Activated CD8-positive, alpha-beta T cell treated with anti-CD3 and anti-CD28 coated beads, Interleukin-2, amount 10 ng/mL, durations not matched to agents 7 days and 5 days (primary cell): ENCODE measurements around the gene ALDH1A3. TPM values are rescaled to one million over a fixed set of nuclear protein-coding genes. Genes with fewer than 3 reads are reported as not detected.

ENCODE experiments used
- ATAC-seq: fragments of 150-1000 bp; cut with Tn5 transposase; one replicate; pipeline ENCODE4 v1.10.0; 2021; ENCODE audit warnings: moderate library complexity
- CTCF ChIA-PET: fragments of 350-600 bp; sonication (Branson Sonifier 250); formaldehyde crosslinking; loops from one replicate; lab custom pipeline; 2021; ENCODE audit warnings: antibody characterized with exemption; lab: Charles Lee
- POLR2A ChIA-PET: fragments of 350-600 bp; sonication (Branson Sonifier 250); formaldehyde crosslinking; loops from one replicate; lab custom pipeline; 2021; ENCODE audit warnings: antibody characterized with exemption; lab: Charles Lee
- DNase-seq: peaks from one replicate; pipeline ENCODE4 v3.0.0-alpha.2; 2020
- H3K27ac Mint-ChIP-seq: one replicate; pipeline ENCODE4 v1.8.0; 2021; ENCODE audit warnings: mild to moderate bottlenecking, mixed read lengths
- H3K27me3 Mint-ChIP-seq: one replicate; pipeline ENCODE4 v1.8.0; 2021; ENCODE audit warnings: low read depth, mixed read lengths
- H3K36me3 Mint-ChIP-seq: one replicate; pipeline ENCODE4 v1.8.0; 2021; ENCODE audit warnings: low read depth, mixed read lengths
- H3K4me1 Mint-ChIP-seq: one replicate; pipeline ENCODE4 v1.8.0; 2021; ENCODE audit warnings: low read depth, mixed read lengths
- H3K4me3 Mint-ChIP-seq: one replicate; pipeline ENCODE4 v1.8.0; 2021; ENCODE audit warnings: mild to moderate bottlenecking, mixed read lengths
- H3K9me3 Mint-ChIP-seq: one replicate; pipeline ENCODE4 v1.8.0; 2022; ENCODE audit warnings: mixed read lengths; ENCODE audit not compliant: insufficient read depth
- total RNA-seq, 2 experiments: library from RNA; stranded (reverse); gene quantifications; one replicate each; pipeline ENCODE4 v1.2.3, GENCODE V29; 2021

ALDH1A3 gene
- total RNA-seq, 2 experiments from 2014 or later: not detected

- Mint-ChIP-seq H3K4me3 (no peak overlapping the region), H3K36me3 (no peaks in the 10 kb centered on the region), H3K4me1 (no peaks in the 10 kb centered on the region), H3K27ac (no peak overlapping the region), H3K9me3 (no peaks in the 10 kb centered on the region), H3K27me3 (peaks cover 4% of the 10 kb centered on the region)
- POLR2A ChIA-PET: no interaction called here
- ATAC-seq (no peak), DNase-seq (no peak)
- CTCF ChIA-PET: no interaction called here
These were observed 60.2 kb downstream of the ALDH1A3 start for GRCh38 chr15:100939791-100940190.

DNA sequence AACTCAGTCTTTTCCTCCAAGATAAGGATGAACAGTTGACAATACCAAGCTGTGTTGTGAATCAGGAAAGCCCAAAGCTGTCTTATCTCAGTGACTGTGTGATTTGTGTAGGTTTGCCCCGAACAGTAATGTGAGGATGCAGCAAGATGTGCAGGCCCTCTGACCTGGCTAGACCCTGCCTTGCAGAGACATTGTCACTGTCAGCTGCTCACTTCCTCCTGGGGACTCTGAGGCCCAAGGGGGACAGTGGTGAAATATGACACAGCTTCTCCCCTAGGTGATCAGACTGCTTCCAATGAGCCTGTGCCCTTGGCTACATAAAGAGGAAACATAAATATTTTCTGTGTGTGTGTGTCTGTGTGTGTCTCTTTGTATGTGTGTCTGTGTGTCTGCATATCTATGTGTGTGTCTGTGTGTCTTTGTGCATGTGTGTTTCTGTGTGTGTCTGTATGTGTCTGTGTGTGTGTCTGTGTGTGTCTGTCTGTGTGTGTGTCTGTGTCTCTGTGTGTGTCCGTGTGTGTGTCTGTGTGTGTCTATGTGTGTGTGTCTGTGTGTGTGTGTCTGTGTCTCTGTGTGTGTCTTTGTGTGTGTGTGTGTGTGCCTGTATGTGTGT is 61.2 kb downstream of the ALDH1A3 start:
- H3K4me1 Mint-ChIP-seq: no peaks in the 10 kb centered on the region
- ATAC-seq (no peak), DNase-seq (no peak)
- H3K27ac Mint-ChIP-seq: no peak overlapping the region
- no peaks in the 10 kb centered on the region for H3K36me3 Mint-ChIP-seq
- ChIA-PET CTCF (no interaction called here), POLR2A (no interaction called here)
- H3K9me3 Mint-ChIP-seq: no peaks in the 10 kb centered on the region
- no peak overlapping the region for H3K4me3 Mint-ChIP-seq
- peaks cover 4% of the 10 kb centered on the region for H3K27me3 Mint-ChIP-seq

DNA sequence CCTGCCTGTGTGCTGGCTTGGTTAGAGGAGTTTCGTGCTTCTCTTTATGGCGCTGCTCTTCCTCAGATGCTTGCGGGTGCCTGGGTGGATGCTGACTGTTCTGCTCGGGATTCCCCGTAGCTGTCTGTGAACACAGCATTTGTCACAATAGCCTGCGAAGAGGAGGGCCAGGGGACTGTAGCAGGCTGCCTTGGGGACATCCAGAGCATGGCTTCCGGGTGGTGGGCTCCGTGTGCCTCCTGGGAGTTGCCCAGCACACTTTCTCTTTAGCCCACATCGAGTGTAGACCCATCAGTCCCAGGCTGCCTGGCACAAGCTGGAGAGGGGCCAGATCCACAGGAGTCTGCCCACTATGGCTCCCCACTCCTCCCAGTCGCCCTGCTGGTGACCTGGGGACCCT is 61.9 kb downstream of the ALDH1A3 start:
- POLR2A ChIA-PET: no interaction called here
- Mint-ChIP-seq H3K9me3 (no peaks in the 10 kb centered on the region), H3K27ac (no peak overlapping the region), H3K4me1 (no peaks in the 10 kb centered on the region), H3K36me3 (no peaks in the 10 kb centered on the region), H3K27me3 (peaks cover 2% of the 10 kb centered on the region), H3K4me3 (no peak overlapping the region)
- no peak for DNase-seq
- CTCF ChIA-PET: no interaction called here
- no peak for ATAC-seq

DNA sequence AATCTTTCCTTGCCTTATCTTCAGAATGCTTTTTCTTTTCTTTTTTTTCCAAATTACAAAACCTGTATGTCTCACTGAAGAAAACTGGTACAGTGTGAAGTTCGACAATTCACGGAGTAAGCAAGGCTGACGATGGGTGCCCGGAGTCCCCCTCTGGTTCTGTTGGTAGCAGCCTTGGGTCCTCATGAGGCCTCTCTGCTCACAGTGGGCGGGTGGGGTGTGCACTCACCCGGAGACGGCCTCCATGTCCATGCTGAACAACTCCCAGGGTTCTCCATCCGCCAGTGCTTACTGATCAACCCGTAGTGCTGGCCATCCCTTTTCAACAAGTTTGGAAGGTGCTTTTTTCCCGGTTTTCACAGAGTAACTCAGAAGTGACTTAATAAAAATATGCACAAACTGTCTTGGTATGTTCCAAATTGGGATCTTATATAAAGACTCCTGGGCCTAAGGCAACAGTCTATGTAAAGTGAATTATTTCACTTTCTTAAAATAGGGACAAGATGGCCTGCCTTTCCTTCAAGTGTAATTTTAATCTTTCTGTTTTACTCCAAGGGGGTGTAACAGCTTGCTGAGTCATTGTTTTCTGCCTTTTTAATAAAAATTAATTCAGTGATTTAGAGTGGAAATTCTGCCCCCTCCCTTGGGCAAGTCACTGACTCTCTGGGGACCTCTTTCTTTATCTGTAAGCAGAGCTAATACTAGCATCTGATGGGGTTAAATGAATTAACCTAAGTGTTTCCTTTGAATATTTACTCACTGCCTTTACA is 63.2 kb downstream of the ALDH1A3 start:
- H3K4me3 Mint-ChIP-seq: no peak overlapping the region
- no peaks in the 10 kb centered on the region for H3K36me3 Mint-ChIP-seq
- peaks cover 2% of the 10 kb centered on the region for H3K27me3 Mint-ChIP-seq
- H3K9me3 Mint-ChIP-seq: no peaks in the 10 kb centered on the region
- ChIA-PET POLR2A (no interaction called here), CTCF (interaction anchor here (0.6 to 1.5 kb wide), 3 partner anchors 65 to 573 kb away, joined by 3 to 4 read pairs (median 4); no protein-coding TSS in a partner anchor)
- ATAC-seq: no peak
- no peak overlapping the region for H3K27ac Mint-ChIP-seq
- no peaks in the 10 kb centered on the region for H3K4me1 Mint-ChIP-seq
- DNase-seq: no peak

- ChIA-PET CTCF (interaction anchor here (1.4 to 1.5 kb wide), 2 partner anchors 63 to 71 kb away, joined by 4 read pairs; no protein-coding TSS in a partner anchor), POLR2A (no interaction called here)
- H3K27me3 Mint-ChIP-seq: peaks cover 7% of the 10 kb centered on the region
- DNase-seq (no peak), ATAC-seq (no peak)
- H3K36me3 Mint-ChIP-seq: no peaks in the 10 kb centered on the region
- no peak overlapping the region for H3K27ac Mint-ChIP-seq
- H3K9me3 Mint-ChIP-seq: no peaks in the 10 kb centered on the region
- no peak overlapping the region for H3K4me3 Mint-ChIP-seq
- H3K4me1 Mint-ChIP-seq: no peaks in the 10 kb centered on the region
These were observed 64.7 kb downstream of the ALDH1A3 start for GRCh38 chr15:100944244-100944895.

- Mint-ChIP-seq H3K4me1 (no peaks in the 10 kb centered on the region), H3K36me3 (no peaks in the 10 kb centered on the region), H3K27me3 (peaks cover 11% of the 10 kb centered on the region), H3K27ac (no peak overlapping the region), H3K4me3 (no peak overlapping the region), H3K9me3 (no peaks in the 10 kb centered on the region)
- ATAC-seq (no peak), DNase-seq (no peak)
- CTCF ChIA-PET: no interaction called here
- POLR2A ChIA-PET: no interaction called here
These were observed 65.4 kb downstream of the ALDH1A3 start for GRCh38 chr15:100944986-100945385.

DNA sequence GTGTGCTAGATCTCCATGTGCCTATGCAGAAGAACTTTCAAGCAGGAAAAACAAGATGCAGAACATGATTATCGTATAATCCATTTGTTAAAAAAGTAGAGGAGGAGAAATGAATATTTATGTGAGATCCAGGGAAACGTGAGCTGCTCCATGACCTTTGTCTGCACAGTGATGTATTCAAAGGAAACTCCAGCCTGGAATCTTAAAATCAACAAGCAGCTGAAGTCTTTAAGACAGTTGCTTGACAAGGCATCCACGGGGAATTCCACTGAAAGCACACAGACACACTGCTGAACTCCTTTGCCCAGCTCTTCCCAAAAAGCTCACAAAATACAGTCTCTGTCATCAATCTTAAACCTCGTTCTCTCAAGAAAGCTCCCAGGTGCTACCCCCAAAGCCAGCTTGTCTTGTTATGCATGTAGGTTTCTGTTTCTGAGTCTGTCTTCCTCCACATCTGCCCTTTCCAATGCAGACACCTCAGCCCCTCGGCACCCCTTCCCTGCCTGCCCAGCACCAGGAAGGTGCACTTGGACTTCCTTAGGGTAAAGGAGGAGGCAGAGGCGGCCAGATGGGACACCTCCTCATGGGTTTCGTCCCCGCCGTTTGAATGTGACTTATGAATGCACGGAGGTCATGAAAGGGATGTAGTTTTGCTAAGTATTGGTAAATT is 68.3 kb downstream of the ALDH1A3 start:
- Mint-ChIP-seq H3K4me1 (no peaks in the 10 kb centered on the region), H3K27ac (no peak overlapping the region), H3K4me3 (no peak overlapping the region), H3K9me3 (no peaks in the 10 kb centered on the region), H3K36me3 (no peaks in the 10 kb centered on the region), H3K27me3 (peaks cover 13% of the 10 kb centered on the region)
- CTCF ChIA-PET: interaction anchor here (1.0 kb wide), 1 partner anchor 59 kb away, joined by 3 read pairs; no protein-coding TSS in a partner anchor
- POLR2A ChIA-PET: no interaction called here
- DNase-seq (no peak), ATAC-seq (no peak)

DNA sequence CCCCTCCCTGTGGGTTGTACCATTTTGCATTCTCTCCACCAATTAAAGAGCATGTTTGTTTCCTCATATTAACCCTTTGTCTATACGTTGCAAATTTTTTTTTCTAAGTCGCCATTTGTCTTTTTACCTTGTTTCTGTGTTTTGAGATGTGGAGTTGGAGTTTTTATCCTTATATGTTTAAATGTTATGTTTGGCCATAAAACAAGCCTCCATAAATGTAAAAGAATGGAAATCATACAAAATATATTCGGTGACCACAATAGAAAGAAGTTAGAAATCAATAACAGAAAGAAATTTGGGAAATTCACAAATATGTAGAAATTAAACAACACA is 68.8 kb downstream of the ALDH1A3 start:
- Mint-ChIP-seq H3K4me1 (no peaks in the 10 kb centered on the region), H3K27ac (no peak overlapping the region), H3K4me3 (no peak overlapping the region), H3K9me3 (no peaks in the 10 kb centered on the region), H3K27me3 (peaks cover 13% of the 10 kb centered on the region), H3K36me3 (no peaks in the 10 kb centered on the region)
- POLR2A ChIA-PET: no interaction called here
- ATAC-seq: no peak
- CTCF ChIA-PET: no interaction called here
- DNase-seq: no peak

GRCh38 chr15:100949691-100950090 is 70.1 kb downstream of the ALDH1A3 start:
- no peak for DNase-seq
- H3K4me1 Mint-ChIP-seq: no peaks in the 10 kb centered on the region

DNA sequence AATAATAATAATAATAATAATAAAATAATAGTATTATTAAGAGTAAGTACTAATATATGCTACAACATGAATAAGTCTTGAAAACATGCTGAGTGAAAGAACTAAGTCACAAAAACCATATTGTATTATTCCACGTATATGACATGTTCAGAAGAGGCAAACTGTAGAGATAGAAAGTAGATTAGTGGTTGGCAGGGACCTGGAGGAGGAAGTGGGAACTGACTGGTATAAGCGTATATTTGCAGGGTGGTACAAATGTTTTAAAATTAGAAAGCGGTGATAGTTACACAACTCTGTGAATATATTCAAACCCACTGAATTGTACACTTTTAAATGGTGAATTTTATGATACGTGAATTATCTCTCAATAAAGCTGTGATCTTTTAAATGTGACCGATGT is 72.3 kb downstream of the ALDH1A3 start:
- Mint-ChIP-seq H3K9me3 (no peaks in the 10 kb centered on the region), H3K4me1 (no peaks in the 10 kb centered on the region), H3K27me3 (peaks cover 23% of the 10 kb centered on the region), H3K36me3 (no peaks in the 10 kb centered on the region), H3K4me3 (no peak overlapping the region), H3K27ac (no peak overlapping the region)
- ATAC-seq (no peak), DNase-seq (no peak)
- ChIA-PET CTCF (no interaction called here), POLR2A (no interaction called here)

More at GRCh38 chr15:100949691-100950090, 70.1 kb downstream of the ALDH1A3 start:
- POLR2A ChIA-PET: no interaction called here
- peaks cover 13% of the 10 kb centered on the region for H3K27me3 Mint-ChIP-seq
- H3K36me3 Mint-ChIP-seq: no peaks in the 10 kb centered on the region
- no peak for ATAC-seq
- H3K27ac Mint-ChIP-seq: no peak overlapping the region
- H3K9me3 Mint-ChIP-seq: no peaks in the 10 kb centered on the region
- CTCF ChIA-PET: interaction anchor here (1.2 kb wide), 1 partner anchor 57 kb away, joined by 4 read pairs; no protein-coding TSS in a partner anchor
- no peak overlapping the region for H3K4me3 Mint-ChIP-seq

DNA sequence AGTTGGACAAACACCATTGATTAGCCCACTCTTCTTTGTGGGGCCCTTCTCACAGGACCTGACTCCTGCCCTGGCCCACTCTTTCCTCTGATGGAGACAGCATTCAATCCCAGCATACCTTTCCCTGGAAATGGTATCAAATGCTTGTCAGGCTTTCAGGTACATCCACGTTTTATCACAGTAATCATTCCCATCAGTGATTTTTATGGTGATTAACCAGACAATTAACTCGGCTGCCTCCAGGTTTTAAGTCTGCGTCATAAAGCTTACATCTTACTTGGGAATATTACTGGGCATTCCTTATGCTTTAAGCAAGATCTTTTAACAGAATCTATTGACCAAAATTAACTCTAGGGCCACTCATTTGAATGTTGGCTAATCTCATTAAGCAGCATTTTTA is 72.9 kb downstream of the ALDH1A3 start:
- H3K36me3 Mint-ChIP-seq: no peaks in the 10 kb centered on the region
- POLR2A ChIA-PET: no interaction called here
- peaks cover 23% of the 10 kb centered on the region for H3K27me3 Mint-ChIP-seq

More for the DNA sequence above, 72.9 kb downstream of the ALDH1A3 start:
- CTCF ChIA-PET: no interaction called here
- Mint-ChIP-seq H3K4me1 (no peaks in the 10 kb centered on the region), H3K9me3 (no peaks in the 10 kb centered on the region), H3K4me3 (no peak overlapping the region), H3K27ac (no peak overlapping the region)
- ATAC-seq (no peak), DNase-seq (no peak)
